Measurements from ENCODE around the gene ANKS6. TPM values are rescaled to one million over a fixed set of nuclear protein-coding genes. Genes with fewer than 3 reads are reported as not detected.
A peak's percentile ranks its signal among the peaks of the same experiment; 100 is the strongest.

ANKS6 gene
- total RNA-seq, result 12.3 TPM

DNA sequence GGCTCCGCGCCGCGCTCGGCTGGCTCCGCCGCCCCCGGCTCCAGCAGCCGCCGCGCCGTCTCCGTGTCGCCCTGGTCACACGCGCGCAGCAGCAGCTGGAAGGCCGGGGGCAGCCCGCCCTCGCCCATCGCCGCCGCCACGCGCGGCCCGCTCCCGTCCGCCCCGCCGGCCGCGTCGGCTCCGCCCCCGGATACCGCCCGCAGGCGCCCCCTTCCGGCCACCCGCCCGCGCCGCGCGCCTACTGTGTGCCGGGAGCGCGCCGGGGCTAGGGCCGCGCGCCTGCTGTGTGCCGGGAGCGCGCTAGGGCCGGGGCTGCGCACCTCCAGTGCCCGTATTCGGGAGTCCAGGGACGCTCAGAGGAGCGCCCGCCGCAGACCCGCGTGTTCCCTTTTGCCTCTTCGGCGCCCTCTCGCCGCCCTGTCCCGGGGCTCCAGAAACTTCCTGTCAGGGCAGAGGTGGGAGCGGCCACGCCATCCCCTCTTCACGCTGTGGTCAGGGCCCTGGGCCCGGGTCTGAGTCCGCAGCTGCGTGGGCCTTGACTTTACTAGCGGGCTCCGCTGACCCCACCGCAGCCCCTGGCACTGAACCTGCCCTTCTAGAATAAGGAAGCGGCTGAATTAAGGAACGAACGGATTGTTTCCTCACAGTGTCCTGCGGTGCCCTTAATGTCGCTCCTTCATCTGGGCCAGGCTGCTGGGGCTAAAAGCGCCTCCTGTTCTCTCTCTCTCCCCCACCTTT is at the start of gene ANKS6:
ANKS6 (minus strand) TSS at position 192 of the 738 bp plus-strand sequence; CDS start at position 128, 64 bp downstream.
- DNase-seq, result peak; percentile 91

DNA sequence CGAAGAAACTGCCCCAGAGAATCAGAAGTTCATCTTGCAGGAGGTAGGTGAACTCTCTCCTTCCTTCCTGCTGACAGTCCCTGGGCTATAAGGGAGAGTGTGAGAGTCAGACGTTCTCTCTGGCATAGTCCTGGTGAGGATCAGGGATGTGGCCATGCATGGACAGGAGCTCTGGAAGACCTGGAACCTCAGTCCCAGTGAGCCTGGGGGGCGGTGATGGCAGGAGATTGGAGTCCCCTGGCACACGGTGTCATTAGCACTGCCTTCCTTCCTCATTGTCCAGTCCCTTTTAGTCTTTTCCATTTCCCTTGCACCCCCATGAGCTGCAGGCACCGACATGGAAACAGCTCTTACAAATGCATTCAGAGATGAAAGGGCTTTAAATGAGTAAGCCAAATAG is 49.7 kb upstream of the ANKS6 start:
- no peak for DNase-seq

DNA sequence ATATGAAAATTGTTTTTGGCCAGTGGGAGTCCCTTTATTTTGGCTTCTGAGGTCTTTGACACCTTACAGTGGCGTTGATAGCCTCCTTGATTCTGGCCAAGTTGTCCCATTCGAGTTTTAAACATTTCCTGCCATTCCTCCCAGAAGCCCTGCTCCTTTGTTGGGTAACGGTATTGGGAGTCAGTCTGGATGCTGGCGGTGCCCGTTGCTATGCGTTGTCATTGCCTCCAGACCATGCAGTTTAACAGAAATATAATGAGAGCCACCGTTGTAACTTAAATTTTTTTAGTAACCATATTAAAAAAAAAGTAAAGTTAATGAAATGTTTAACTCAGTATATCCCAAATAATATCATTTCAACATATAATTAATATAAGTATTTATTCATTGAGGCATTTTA is 46.2 kb upstream of the ANKS6 start:
- DNase-seq, result no peak

- DNase-seq, result no peak
Observed at GRCh38 chr9:98839724-98840123, 43.4 kb upstream of the ANKS6 start.

DNA sequence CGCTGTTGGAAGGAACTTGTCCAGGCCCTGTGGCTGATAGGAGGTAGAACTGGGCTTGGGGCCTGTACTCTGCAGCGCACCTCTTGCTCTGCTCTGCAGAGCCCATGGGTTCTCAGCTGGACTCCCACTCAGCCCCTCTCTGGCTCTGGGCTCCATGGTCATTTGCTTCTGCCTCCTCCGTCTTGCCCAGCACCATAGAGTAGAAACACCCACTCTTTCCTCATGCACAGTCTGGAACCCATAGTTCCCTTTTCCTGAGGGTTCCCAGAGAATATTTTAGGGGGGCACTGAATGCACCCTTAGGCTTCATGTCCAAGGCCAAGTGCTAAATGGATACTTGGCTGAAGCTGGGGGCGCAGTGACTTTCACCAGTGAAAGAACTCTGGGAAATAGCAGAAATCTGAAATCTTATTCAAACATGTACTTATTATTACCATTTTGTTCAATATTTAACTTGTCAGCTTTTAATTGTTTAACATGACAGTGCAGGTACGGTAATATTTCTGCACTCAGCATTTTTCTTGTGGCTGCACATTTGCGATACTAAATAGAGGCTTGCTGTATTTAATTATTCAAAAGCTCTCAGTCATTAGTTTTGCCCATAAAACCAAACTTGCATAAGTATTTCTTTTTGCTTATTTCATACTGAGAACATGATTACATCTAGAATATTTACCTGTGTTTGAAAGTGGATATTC is 42.7 kb upstream of the ANKS6 start:
- DNase-seq, result no peak

DNA sequence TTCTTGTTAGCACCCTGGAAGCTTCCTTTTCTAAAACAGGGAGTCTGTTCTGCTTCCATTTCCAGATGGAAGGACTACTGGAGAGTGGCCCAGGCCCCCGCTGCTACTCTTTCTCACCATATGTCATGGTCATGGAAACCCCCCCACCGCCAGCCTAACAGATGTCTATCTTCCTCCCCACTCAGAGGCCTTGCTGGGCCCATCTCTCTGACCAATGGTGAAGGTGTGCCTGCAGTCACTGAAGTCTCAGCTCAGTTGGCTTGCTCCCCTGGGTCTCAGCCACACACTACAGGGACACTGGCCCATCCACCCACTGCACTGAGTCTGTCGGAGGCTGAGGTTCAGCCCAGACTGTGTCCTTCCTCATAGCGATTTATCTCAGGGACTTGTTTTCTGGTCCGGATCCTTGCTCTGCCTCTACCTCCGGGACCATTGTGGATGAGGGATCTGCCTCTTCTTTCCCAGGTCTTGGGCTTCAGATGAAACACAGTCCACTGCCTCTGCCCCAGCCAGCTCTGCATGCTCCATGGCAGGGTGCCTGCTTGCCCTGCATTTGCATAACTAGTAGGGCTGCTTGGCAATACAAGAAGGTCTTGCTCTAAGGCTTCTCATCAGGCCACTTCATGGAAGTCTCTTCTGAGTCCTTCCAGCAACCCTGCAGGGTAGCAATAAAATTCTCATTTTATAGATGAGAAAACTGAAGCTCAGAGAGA is 42.0 kb upstream of the ANKS6 start:
- DNase-seq, result no peak

GRCh38 chr9:98837516-98837915 is 41.2 kb upstream of the ANKS6 start:
- no peak for DNase-seq

- no peak for DNase-seq
Observed at GRCh38 chr9:98836206-98836605, 39.9 kb upstream of the ANKS6 start.

DNA sequence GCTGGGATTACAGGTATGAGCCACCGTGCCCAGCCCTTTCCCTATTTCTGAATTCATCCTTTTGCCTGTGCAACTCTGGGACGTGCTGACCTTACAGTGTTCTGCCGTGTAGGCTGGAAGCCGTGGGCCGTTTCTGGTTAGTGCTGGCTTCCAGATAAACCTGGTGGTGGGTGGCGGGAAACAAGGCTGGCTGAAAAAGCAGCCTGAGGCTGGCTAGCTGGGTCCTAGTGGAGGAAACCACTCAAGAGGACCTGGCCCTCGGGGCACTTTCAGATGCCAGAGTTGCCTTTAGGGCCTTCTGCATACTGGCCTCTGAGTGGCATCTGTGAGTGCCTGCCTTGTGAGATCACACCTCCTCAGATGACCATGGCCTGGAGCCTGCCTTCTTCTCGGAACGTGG is 38.0 kb upstream of the ANKS6 start:
- DNase-seq, result no peak

DNA sequence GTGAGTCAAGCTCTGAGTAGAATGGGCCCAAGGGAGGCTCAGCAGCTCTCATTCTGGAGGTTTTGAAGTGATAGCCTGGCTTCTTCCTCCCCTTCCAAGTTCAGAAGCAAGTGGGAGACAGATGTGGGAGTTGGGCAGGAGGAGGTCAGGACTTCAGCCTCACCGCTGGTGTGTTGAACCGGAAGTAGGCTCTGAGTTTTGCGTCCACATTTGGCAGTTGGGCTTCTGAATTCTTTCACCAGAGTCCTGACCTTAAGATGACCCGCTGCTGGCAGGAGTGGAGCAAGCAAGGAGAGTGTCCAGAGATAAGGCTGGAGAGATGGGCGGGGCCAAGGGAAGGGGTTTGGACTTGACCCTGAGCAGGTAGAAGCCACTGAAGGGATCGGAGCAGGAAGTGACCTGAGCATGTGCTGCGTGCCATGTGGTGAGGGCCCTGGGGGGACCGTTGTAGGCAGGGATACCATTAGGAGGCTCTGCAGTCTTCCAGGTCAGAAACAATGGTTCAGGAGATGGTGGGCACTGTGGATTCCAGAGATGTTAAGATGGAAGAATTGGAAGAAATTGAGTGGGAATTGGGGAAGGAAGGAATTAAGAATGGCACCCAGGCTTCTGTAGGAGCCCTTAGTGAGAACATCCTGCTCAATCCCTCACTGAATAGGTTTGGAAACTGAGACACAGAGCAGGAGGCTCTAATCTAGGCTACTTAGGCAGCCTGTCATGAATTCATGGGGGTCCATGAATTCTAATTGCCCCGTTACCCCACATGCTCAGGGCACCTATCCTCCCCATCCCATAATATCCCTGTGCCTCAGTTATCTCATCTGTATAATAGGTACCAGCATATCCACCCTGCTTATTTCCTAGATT is 37.0 kb upstream of the ANKS6 start:
- DNase-seq, result no peak

DNA sequence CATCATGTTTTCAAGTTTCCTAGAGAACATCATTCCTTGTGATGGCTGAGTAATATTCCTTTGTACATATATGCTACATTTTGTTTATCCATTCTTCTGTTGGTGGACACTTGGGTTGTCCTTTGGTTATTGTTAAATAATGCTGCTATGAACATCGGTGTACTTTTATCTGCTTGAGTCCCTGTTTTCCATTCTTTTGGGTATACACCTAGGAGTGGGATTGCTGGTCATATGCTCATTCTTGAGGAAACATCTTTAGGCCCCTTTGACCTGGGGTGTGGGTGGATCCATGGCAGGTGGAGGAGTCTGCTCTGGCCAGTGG is 36.4 kb upstream of the ANKS6 start:
- DNase-seq, result no peak

- DNase-seq, result no peak
Observed at GRCh38 chr9:98831696-98832095, 35.3 kb upstream of the ANKS6 start.

GRCh38 chr9:98830554-98830953 is 34.2 kb upstream of the ANKS6 start:
- DNase-seq, result no peak

DNA sequence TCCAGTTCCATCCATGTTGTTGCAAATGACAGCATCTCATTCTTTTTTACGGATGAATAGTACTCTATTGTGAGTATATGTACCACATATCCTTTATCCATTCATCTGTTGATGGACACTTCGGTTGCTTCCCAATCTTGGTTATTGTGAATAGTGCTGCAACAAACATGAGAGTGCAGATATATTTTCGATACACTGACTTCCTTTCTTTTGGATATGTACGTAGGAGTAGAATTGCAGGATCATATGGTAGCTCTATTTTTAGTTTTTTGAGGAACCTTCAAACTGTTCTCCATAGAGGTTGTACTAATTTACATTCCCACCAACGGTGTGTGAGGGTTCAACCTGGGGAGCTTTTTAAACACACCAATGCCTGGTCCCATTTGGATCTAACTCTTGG is 33.4 kb upstream of the ANKS6 start:
- DNase-seq, result no peak

DNA sequence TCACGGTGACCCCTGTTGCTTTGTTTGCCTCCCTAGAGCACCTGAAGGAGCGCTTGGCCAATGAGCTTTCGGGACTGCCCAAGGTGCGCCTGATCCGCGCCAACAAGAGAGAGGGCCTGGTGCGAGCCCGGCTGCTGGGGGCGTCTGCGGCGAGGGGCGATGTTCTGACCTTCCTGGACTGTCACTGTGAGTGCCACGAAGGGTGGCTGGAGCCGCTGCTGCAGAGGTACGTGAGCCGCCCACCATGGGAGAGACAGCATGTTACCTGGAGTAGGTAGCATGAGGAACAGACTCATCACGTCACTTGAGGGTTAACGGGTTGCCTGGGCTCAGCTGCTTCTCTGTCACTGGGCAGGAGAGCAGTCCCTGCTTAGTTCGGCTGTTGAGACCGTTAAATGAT is 30.4 kb upstream of the ANKS6 start:
- no peak for DNase-seq

DNA sequence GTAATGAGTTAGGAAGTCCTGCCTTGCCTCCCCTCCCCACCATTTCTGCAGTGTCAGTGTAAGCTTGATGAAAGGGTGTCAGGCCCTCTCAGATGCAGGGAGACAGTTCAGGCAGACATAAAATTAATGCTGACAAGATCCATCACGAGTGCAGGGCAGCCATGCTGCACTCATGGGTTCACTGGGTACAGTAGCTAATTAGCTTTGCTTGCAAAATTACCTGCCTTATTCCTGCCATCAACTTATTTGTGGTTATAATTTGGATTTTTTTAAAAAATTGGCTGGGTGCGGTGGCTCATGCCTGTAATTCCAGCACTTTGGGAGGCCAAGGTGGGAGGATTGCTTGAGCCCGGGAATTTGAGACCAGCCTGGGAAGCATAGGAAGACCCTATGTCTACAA is 29.1 kb upstream of the ANKS6 start:
- DNase-seq, result no peak

DNA sequence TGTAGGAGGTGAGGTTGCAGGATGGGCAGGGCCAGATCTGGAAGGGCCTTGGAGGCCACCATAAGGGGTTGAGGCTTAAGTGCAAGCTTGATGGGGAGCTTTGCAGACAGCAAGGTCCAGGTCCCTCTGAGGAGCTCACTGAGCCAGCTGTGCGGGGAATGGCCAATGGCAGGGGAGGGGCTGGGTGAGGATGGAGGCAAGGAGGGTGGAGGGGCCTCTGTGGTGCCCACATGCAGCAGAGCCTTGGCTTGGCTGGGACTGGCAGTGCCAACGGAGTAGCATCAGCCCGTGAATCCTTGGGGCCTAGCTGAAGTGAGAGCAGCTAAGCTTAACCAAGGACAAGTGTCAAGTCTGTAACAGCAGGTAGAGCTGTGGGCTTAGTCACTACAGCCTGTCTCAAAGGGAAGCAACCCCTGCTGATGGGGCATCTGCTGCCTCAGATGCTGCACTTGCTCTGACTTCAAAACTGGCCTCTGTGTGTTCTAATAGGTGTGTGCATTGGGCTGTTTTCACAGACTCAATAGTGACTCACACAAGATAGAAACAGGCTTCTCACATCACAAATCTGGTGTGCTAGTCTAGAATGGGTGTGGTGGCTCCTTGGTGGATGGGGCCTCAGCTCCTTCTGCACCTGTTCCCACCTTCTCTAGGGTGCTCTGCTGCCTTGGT is 27.4 kb upstream of the ANKS6 start:
- no peak for DNase-seq

DNA sequence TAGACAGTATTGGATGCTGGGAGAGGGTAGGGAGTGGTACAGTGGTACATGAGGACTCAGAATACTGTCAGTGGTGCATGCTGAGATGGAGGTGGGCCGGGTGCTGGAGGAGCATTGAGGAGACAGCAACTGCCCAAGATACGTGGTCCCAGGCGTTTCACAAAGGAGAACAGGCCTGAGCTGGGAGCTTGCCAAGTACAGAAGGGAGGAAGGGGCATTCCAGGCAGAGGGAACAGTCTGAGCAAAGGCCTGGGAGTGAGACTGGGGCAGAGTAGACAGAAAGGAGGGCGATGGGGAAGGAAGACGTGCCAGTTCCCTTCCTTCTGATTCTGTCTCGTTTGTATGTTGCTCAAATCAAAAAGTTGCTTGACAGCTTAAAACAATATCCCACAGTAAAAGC is 26.3 kb upstream of the ANKS6 start:
- no peak for DNase-seq

- no peak for DNase-seq
Observed at GRCh38 chr9:98821831-98822230, 25.5 kb upstream of the ANKS6 start.

GRCh38 chr9:98819231-98819630 is 22.9 kb upstream of the ANKS6 start:
- DNase-seq, result no peak

DNA sequence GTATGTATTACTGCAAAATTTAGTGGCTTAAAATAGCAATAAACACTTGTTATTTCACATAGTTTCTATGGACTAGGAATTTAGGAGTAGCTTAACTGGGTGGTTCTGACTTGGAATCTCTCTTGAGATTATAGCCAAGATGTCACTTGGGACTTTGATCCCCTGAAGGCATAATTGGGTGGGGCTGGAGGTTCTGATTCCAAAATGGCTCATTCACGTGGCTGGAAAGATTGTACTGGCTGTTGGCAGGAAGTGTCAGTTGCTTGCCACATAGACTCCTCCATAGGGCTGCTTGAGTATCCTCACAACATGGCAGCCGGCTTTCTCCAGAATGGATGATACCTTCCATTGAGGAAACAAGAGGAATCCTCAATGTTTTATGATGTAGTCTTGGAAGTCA is 22.4 kb upstream of the ANKS6 start:
- DNase-seq, result no peak

DNA sequence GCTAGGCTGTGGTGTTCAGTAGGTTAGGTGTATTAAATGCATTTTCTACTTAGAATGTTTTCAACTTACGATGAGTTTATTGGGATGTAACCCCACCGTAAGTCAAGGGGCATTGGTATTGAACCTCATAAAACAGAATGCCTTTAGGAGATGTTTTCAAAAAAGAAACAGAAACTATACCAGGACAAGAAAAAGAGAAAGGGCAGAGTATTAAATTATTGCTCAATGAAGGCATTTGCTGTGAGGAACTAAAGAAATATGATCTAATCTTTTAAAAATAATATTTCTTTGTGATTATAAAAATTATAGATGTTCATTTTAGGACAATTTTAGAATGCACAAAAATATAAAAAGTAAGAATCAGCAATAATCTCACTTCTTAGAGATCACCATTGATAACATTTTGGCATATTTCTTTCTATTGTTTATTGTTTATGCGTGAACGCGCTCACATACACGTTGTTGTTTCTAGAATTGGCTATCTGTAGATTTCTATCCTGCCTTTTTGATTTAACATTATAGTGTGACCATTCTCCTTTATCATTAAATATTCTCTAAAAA is 19.1 kb upstream of the ANKS6 start:
- no peak for DNase-seq
